ENCODE data around the gene RHOG. TPM values are rescaled to one million over a fixed set of nuclear protein-coding genes. Genes with fewer than 3 reads are reported as not detected.

The RHOG gene
- total RNA-seq, 1 experiment from 2014 or later: 26.4 TPM

DNA sequence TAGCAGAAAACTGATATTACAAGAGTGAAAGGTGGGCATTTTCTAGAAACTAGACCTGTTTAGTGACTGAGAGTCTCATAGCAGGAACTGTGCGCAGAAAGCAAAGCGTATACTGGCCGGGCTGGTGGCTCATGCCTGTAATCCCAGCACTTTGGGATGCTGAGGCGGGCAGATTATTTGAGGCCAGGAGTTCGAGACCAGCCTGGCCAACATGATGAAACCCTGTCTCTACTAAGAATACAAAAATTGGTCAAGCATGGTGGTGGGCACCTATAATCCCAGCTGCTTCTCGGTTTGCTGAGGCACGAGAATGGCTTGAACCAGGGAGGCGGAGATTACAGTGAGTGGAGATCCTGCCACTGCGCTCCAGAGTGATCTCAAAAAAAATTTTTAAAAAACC is 41.6 kb downstream of the RHOG start:
- Histone ChIP-seq H2AFZ (ENCODE audit: low read length) (no peak overlapping the region), H4K91ac (ENCODE audit: insufficient read length, low read depth, low read length) (no peak overlapping the region), H3K4me2 (ENCODE audit: insufficient read depth, insufficient read length, low read length) (no peak overlapping the region), H2BK12ac (ENCODE audit: insufficient read length, low read depth, low read length) (no peak overlapping the region), H2BK20ac (ENCODE audit: low read depth, low read length, poor library complexity, severe bottlenecking) (no peak overlapping the region), H4K8ac (replicated peaks; ENCODE audit: insufficient read length, low read depth, low read length) (no peak overlapping the region), H3K27ac (ENCODE audit: insufficient read length, low read depth, low read length) (no peak overlapping the region), H3K27me3 (ENCODE audit: insufficient read depth, low read length) (no peaks in the 10 kb centered on the region), H3K56ac (ENCODE audit: insufficient read length, low read depth, low read length) (no peak overlapping the region), H3K18ac (ENCODE audit: insufficient read length, low read depth, low read length) (no peak overlapping the region), H4K5ac (ENCODE audit: insufficient read length, low read depth, low read length) (no peak overlapping the region), H4K20me1 (ENCODE audit: control insufficient read depth, insufficient read depth, insufficient read length) (no peaks in the 10 kb centered on the region), H3K4me1 (ENCODE audit: insufficient read depth, low read length) (no peaks in the 10 kb centered on the region), H3K9ac (ENCODE audit: extremely low read depth, insufficient read length, low read length) (no peak overlapping the region), H3T11ph (ENCODE audit: low read length) (no peak overlapping the region), H3K4ac (ENCODE audit: low read depth, low read length) (no peak overlapping the region), H3K9me3 (ENCODE audit: control insufficient read depth, low read depth, low read length) (no peaks in the 10 kb centered on the region), H3K79me1 (ENCODE audit: insufficient read depth, low read depth, low read length, poor library complexity, severe bottlenecking) (no peaks in the 10 kb centered on the region), H2BK15ac (ENCODE audit: low read depth, low read length) (no peak overlapping the region), H3K23me2 (ENCODE audit: insufficient read length, low read depth, low read length, poor library complexity, severe bottlenecking) (peaks cover 5% of the 10 kb centered on the region), H3K79me2 (ENCODE audit: insufficient read depth, low read length) (peaks cover 23% of the 10 kb centered on the region; the same call in 1 of the 2 replicates), H2AK5ac (ENCODE audit: insufficient read length, low read length) (no peak overlapping the region), H3K23ac (ENCODE audit: insufficient read length, low read depth, low read length) (no peak overlapping the region), H2BK120ac (ENCODE audit: low read depth, low read length, poor library complexity, severe bottlenecking) (no peak overlapping the region), H3K14ac (ENCODE audit: insufficient read depth, low read length) (no peak overlapping the region), H2BK5ac (ENCODE audit: insufficient read length, low read length) (no peak overlapping the region)
- peaks cover 12 to 21% of the 10 kb centered on the region in 2 experiments for H3K4me1 Mint-ChIP-seq
- H3K27ac Mint-ChIP-seq: no peak overlapping the region
- no peak for TF ChIP-seq CTCF (conservative IDR thresholded peaks at IDR 0.05)
- peaks cover 8 to 17% (median 10%) of the 10 kb centered on the region in 3 experiments for H3K36me3 Mint-ChIP-seq (ENCODE audit: insufficient read depth in 1 of 3, low read depth in 3 of 3)
- DNase-seq: no peak
- H3K4me3 Mint-ChIP-seq: no peak overlapping the region
- H3K27me3 Mint-ChIP-seq (ENCODE audit: low read depth): no peaks in the 10 kb centered on the region
- H3K9me3 Mint-ChIP-seq: peaks cover 0 to 2% of the 10 kb centered on the region in 2 experiments; a peak in 2 of 5 replicates
- WGBS (ENCODE audit: extremely low coverage, insufficient read length, low lambda C conversion rate): no CpG with 5 or more reads among the region's 9 CpGs

All from H9 (cell line).